GM21825 (cell line): ENCODE measurements around the gene PRKCG.
"Not testable (repeated sequence)": the region's sequence is repeated elsewhere in the genome, so short reads cannot be mapped to it uniquely, and the experiment has no call there.

Experiments
- ATAC-seq: cut with Tn5 transposase; IDR thresholded peaks from one replicate; pipeline ENCODE4 v1.9.1; 2021; ENCODE audit warnings: mild to moderate bottlenecking, moderate library complexity; ENCODE audit not compliant: unreplicated experiment

The PRKCG gene

DNA sequence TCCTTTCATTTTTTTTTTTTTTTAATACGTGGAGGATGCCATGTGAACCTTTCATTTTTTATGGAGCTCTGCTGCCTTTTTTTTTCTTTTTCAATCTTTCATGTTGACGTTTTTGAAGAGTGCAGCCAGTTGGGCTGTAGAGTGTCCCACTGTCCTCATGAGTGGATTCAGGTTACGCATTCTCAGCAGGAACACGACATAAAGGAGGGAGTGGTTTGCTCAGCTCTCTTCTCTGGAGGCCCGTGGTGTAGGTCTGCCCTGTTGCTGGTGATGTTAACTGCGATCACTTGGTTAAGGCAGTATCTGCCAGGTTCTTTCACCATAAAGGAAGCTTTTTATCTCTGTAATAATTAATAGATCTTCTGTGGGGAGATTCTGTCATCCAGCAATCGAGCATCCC, 54.0 kb downstream of the PRKCG start:
- ATAC-seq: no peak

DNA sequence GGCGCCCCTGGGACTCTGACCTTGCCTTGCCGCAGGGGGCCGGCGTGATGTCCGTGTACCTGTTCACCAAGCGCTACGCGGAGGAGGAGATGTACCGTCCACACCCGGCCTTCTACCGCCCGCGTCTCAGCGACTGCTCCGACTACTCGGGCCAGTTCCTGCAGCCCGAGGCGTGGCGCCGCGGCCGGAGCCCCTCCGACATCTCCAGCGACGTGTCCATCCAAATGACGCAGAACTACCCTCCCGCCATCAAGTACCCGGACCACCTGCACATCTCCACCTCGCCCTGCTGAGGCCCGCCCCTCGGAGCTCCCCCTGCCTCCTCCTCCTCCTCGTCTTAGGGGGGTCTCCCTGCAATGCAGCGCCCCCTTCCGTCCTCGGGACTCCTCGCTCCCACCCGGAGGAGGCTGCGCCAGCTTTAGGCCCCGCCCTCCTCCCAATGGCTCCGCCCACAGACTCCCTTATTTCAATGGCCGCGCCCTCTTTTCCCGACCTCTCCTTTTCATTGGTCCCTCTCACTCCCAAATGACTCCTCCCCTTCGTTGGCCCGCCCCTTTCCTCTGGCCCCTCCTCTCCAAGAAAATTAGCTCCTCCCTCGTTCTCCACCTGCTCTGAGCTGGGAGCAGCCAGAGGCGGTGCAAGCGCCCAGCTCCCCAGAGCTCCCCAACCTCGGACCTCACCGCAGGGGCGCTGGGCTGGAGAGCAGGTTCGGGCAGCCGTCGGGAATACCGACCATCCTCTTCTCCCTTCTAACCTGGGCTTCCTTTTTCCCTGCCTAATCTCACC, 60.2 kb downstream of the PRKCG start:
- no peak for ATAC-seq

DNA sequence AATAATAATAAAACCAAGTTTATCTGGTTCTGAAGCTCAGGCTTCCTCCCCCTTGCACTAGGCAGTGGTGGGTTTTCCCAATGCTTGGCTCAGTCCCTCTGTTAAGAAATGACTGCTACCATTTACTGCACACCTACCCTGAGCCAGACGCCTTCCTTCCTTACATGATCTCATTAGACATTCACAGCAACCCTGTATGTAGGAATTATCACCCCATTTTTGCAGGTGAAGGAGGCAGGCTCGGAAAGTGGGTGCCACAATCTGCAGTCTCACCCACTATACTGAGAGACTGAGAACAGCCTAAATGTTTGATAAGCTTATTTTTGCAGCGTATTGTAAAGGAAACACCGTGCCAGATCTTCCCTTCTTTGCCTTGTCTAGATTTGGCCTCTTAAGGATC, 62.4 kb downstream of the PRKCG start:
- no peak for ATAC-seq

DNA sequence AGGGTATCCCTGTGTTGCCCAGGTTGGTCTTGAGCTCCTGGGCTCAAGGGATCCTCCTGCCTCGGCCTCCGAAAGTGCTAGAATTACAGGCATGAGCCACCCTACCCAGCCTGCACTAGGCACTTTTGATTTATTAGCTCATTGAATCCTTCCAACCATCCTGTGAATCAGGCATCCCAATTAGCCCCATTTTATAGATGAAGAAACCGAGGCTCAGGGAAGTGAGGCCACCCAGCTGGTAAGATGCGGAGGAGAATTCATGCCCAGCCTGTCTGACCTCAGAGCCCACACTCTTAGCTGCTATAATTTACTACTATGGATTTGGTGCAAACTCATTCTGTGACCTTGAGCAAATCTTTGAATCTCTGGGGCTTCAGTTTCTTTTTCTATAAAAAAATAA, 62.9 kb downstream of the PRKCG start:
- ATAC-seq: no peak

DNA sequence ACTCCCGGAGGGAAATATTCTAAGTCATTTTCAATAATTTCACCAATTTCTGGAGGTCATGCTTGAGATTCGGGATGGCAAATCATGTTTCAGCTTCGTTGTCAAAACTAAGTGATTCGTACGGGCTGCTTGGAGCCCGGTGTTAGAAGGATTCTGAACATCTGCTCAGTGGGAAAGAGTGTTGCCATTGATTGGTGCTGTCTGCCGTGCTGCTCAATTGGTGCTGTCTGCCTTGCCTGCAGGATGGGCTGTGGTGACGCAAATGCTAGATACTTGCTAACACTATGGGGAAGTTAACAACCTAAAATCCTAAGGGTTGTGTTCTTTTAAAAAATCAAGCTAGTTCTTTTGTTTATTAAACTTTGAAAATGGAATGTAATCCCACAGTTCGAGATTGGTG, 63.4 kb downstream of the PRKCG start:
- no peak for ATAC-seq

DNA sequence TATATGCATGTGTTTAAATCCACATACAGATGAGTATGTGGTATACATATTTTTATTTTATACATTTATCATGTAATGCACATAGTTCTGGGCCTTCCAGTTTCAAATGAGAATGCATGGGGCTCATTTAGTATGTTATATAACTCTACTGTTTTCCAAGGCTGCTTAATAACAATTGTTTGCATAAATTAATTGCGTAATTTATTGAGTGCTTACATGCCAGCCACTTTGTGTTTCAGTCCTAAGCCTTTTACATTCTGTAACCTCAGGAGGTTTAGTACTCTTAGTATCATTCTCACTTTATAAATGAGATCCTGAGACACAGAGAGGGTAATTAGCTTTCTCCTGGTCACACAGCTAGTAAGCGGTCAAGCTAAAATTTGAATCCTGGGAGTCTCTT, 64.0 kb downstream of the PRKCG start:
- ATAC-seq: no peak

DNA sequence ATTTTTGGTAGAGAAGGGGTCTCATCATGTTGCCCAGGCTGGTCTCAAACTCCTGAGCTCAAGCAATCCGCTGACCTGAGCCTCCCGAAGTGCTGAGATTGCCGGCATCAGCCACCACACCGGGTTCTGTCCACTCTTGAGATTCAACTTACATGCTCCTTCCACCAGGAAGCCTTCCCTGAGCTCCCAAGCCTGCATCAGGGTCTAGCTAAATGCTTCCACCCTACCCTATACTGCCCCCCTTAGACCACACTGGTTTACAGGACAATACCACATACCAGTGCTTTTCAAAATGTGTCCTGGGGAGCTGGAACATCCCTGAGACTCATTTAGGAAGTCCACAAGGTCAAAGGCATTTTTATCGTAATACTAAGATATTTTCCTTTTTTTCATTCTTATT, 65.6 kb downstream of the PRKCG start:
- no peak for ATAC-seq

DNA sequence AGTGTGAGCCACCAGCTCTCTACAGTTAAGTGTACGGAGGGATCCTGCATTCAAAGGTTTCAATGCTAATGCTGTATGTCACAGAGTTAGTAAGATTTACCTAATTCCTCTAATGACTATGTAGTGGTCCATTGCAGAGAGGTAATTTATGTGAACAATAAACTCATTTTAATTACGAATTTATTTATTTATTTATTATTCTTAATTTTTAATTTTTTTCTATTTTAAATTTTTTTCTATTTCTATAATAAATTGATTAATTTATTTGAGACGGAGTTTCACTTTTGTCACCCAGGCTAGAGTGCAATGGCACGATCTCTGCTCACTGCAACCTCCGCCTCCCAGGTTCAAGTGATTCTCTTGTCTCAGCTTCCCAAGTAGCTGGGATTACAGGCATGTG, 66.6 kb downstream of the PRKCG start:
- ATAC-seq: not testable (repeated sequence)

DNA sequence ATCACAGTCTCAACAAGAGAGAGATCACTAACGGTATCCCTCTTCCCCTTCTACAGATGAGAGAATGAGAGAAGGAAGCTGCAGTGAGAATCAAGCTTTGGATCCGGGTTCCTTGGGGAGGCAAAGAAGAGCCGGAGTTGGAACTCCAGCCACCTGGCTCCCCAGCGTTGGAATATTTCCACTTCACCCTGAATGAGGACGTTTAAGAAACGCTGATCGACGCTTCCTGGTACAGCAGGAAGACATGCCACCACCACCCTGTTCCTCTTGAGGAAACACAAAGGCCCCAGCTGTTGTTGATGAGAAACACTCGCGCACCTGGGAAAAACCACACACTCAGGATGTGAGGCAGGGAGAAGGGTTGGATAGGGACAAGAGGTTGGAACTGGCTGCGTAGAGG, 69.4 kb downstream of the PRKCG start:
- no peak for ATAC-seq

DNA sequence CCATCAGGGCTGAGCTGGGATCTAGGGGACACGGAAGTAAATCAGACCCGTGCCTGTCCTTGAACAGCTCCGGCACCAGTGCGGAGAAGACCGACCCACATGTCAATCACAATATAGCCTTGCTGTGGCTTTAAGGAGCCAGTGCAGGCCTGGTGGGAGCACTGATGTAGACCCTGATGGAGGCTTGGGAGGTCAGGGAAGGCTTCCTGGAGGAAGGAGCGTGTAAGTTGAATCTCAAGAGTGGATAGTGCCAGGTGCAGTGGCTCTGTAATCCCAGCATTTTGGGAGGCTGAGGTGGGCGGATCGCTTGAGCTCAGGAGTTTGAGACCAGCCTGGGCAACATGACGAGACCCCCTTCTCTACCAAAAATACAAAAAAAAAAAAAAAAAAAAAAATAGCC, 70.0 kb downstream of the PRKCG start:
- no peak for ATAC-seq

DNA sequence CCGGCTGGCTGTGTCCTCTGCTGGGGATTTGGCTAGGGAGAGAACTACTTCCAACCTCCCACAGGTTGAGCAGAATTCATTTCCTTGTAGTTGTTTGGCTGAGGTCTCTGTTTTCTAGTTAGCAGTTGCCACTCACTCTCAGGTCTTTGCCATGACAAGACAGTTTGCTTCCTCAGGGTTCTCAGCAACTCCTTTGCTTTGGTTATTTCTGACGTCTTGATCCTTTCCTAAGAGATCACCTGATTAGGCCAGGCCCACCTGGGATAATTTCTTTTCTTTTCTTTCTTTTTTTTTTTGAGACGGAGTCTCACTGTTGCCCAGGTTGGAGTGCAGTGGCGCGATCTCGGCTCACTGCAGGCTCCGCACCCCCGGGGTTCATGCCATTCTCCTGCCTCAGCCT, 71.4 kb downstream of the PRKCG start:
- no peak for ATAC-seq
